GM19452 (cell line): ENCODE data around the gene PBLD.

Experiments used
- ATAC-seq: cut with Tn5 transposase; IDR thresholded peaks from one replicate; pipeline ENCODE4 v1.9.1; 2021; ENCODE audit not compliant: unreplicated experiment

PBLD gene

DNA sequence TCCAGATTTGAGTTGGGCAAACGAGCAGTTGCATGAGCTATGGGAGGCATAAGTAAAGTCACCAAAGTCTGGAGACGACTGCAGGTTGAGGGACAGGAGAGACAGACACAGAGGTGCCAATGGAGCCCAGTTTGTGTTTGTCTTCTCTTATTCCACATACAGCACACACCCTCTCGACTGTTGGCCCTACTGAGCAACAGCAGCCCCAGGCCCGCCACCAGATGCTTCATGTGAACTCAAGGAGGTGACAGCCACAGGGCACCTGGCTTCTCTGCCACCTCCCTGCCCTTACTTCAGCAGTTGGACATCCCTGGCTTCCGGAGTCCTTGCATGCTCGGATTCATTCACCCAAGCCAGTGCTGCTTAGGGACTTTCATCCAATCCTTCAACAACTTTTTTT, 94.4 kb downstream of the PBLD start:
- no peak for ATAC-seq

DNA sequence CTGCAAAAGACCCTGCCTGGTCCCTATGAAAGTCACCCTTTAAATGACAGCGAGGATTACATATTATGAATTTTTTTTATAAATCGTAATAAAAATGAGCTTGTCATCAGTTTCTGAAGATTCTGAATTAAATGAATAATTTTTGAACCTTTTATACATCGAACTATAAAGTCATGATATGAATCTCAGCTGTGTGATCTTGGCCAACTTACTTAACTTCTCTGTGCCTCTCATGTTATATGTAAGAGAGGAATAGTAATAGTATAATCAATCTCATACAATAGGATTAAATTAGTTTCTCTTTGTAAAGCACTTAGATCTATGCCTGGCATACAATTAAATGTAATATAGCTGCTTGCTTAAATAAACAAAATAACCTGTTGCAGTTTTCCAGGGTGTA, 95.6 kb downstream of the PBLD start:
- no peak for ATAC-seq

DNA sequence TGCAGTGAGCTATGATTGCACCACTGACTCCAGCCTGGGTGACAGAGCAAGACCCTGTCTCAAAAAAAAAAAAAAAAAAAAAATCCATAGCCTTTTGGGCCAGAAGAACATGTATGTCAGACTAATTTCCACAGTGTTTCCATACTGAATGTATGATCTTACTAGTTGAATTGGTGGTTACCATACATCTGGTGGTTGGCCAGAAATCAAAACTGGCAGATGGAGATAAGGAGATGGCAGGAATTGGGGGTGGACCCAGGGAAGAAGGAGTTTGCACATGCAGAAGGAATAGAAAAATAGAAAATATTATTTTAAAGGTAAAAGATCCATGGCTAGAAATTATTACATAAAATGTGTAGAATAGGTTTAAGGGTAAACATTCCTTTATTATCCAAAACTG, 97.1 kb downstream of the PBLD start:
- no peak for ATAC-seq

DNA sequence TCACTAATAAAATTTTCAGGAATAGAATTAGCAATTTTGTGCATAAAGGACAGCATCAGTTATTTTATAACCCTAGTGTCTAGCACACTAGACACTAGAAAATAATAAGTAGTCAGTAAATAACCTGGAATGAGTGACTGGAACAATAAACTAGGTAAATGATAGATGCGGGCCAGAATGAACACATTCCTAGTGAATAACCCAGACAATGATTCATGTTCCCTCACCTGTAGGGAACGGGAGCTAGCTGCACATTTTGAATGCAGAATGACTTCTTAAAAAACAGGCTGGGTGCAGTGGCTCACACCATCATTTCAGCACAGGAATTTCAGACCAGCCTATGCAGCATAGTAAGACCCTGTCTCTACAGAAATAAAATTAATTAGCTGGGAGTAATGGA, 97.6 kb downstream of the PBLD start:
- ATAC-seq, result no peak

DNA sequence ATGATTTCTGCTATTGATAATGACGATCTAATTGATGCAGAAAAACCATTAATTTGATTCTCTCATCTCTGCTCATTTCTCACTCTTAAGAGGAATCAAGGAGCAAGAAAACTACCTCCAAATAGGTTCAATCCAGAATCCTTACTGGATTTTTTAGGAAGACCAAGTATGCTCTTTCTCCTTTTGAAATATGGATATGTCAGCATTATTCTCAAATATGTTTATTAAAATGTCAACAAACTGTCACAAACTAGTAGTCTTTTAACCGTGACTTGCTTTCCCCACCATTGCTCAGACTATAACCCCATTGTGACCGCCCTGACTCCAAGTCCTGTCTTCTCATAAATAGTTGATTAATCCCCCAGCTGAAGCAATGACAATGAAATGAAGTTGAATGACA, 99.7 kb downstream of the PBLD start:
- ATAC-seq, result no peak
